A549 (cell line): ENCODE measurements around the gene PLEKHA7.

Source experiments
- CBX8 ChIP-seq: fragments of 200-600 bp; sonication (generic); IDR thresholded peaks from 2 replicates; pipeline ENCODE4 v1.6.1; 2016
- CEBPB ChIP-seq, 2 experiments: fragments of >200 bp in 1 of 2; sonication (Bioruptor Twin) in 1 of 2; formaldehyde crosslinking in 1 of 2; IDR thresholded peaks; 2 replicates each; pipeline ENCODE4 v1.6.1; 2012 to 2016
- CHD4 ChIP-seq: fragments of 200-600 bp; sonication (generic); IDR thresholded peaks from 2 replicates; pipeline ENCODE4 v1.6.1; 2016; ENCODE audit warnings: antibody characterized with exemption, mild to moderate bottlenecking, borderline replicate concordance
- CTCF ChIP-seq: fragments of >200 bp; sonication (Bioruptor Twin); formaldehyde crosslinking; IDR thresholded peaks from 3 replicates; pipeline ENCODE4 v1.5.1; 2016
- E2F6 ChIP-seq: IDR thresholded peaks from 2 replicates; pipeline ENCODE4 v1.6.1; 2012; ENCODE audit warnings: low read depth, borderline replicate concordance
- EHF ChIP-seq: fragments of 250-450 bp; sonication (Bioruptor Pico); IDR thresholded peaks from 2 replicates; pipeline ENCODE4 v1.5.0; 2020; ENCODE audit warnings: mild to moderate bottlenecking
- EP300 ChIP-seq, 2 experiments: fragments of >200 bp; sonication (Bioruptor Twin); formaldehyde crosslinking; IDR thresholded peaks; 2 replicates in 1 of 2; 3 replicates in 1 of 2; pipeline ENCODE4 v1.6.1; 2016 to 2017
- ESRRA ChIP-seq: fragments of 150-350 bp; IDR thresholded peaks from 2 replicates; pipeline ENCODE4 v1.6.1; 2014; ENCODE audit warnings: mild to moderate bottlenecking, low read length, borderline replicate concordance
- KDM1A ChIP-seq: fragments of 200-600 bp; sonication (generic); IDR thresholded peaks from 2 replicates; pipeline ENCODE4 v1.6.1; 2016; ENCODE audit warnings: low read depth, mild to moderate bottlenecking
- MAFK ChIP-seq: fragments of 450-650 bp; IDR thresholded peaks from 2 replicates; pipeline ENCODE4 v1.6.1; 2014; ENCODE audit not compliant: partially characterized antibody
- MYC ChIP-seq: IDR thresholded peaks from 2 replicates; pipeline ENCODE4 v1.6.1; 2012; ENCODE audit warnings: mild to moderate bottlenecking, inconsistent platforms, low read length, improper control_type of control experiment, borderline replicate concordance
- POLR2A ChIP-seq: IDR thresholded peaks from 2 replicates; pipeline ENCODE4 v1.6.1; 2012; ENCODE audit warnings: mild to moderate bottlenecking, low read length
- REST ChIP-seq: fragments of 200-600 bp; sonication (generic); IDR thresholded peaks from 2 replicates; pipeline ENCODE4 v1.6.1; 2016; ENCODE audit warnings: antibody characterized with exemption, mild to moderate bottlenecking, moderate library complexity
- ZFP36 ChIP-seq: fragments of 450-650 bp; IDR thresholded peaks from 2 replicates; pipeline ENCODE4 v1.6.1; 2014; ENCODE audit warnings: borderline replicate concordance; ENCODE audit not compliant: partially characterized antibody

- no peak for TF ChIP-seq REST
- no peak for TF ChIP-seq CTCF
- TF ChIP-seq KDM1A, result no peak
- TF ChIP-seq EHF (CRISPR knock-in tag), result no peak
- no peak for TF ChIP-seq CBX8
- no peak for TF ChIP-seq CEBPB (IDR thresholded peaks at IDR 0.05)
- no peak for TF ChIP-seq POLR2A
- TF ChIP-seq CHD4, result no peak
- TF ChIP-seq EP300 (IDR thresholded peaks at IDR 0.05), result no peak
- no peak for TF ChIP-seq MAFK
- no peak for TF ChIP-seq ESRRA
- TF ChIP-seq MYC, result no peak
- TF ChIP-seq ZFP36, result no peak
- TF ChIP-seq E2F6, result no peak
Observed at GRCh38 chr11:16777613-16777975, 236.6 kb downstream of the PLEKHA7 start.
